Measurements from ENCODE around the gene DRC7. TPM values are rescaled to one million over a fixed set of nuclear protein-coding genes. Genes with fewer than 3 reads are reported as not detected.
A peak's percentile ranks its signal among the peaks of the same experiment; 100 is the strongest.

DRC7 gene
- total and polyA plus RNA-seq, 9 of the 15 experiments (the other 6 are each of a cell fraction or from before 2014, with no cell fraction given), result 0.04 to 0.33 (median 0.12) TPM; not detected in 3

GRCh38 chr16:57648581-57649442, 45.8 kb upstream of the DRC7 start (continued):
- TF ChIP-seq TOE1 (IDR thresholded peaks at IDR 0.05; ENCODE audit: borderline replicate concordance), result peak; percentile 54; the same call in 1 of the 2 replicates
- no peak for TF ChIP-seq TOE1 (CRISPR knock-in tag; IDR thresholded peaks at IDR 0.05; ENCODE audit: borderline replicate concordance, low read depth)
- peak; percentile 99 for TF ChIP-seq ARID2 (IDR thresholded peaks at IDR 0.05)
- TF ChIP-seq DEAF1 (CRISPR knock-in tag; IDR thresholded peaks at IDR 0.05), result peak; percentile 99
- TF ChIP-seq CTBP1 (IDR thresholded peaks at IDR 0.05; ENCODE audit: borderline replicate concordance), result peak; percentile 95
- TF ChIP-seq KLF16 (IDR thresholded peaks at IDR 0.05), result peak; percentile 88
- TF ChIP-seq CBFB (CRISPR knock-in tag; IDR thresholded peaks at IDR 0.05), result 0 out of 2 replicates have a peak, but pooled peaks have one; percentile 47
- TF ChIP-seq SRF (CRISPR knock-in tag; IDR thresholded peaks at IDR 0.05), result no peak
- no peak for TF ChIP-seq CHD1 (IDR thresholded peaks at IDR 0.05; ENCODE audit: low read length)
- no peak for TF ChIP-seq ZNF124 (CRISPR knock-in tag; IDR thresholded peaks at IDR 0.05)
- no peak for TF ChIP-seq ZNF224 (CRISPR knock-in tag; IDR thresholded peaks at IDR 0.05)
- no peak for TF ChIP-seq CEBPB (tag; IDR thresholded peaks at IDR 0.05)
- peak; percentile 82 for TF ChIP-seq TFAP4 (CRISPR knock-in tag; IDR thresholded peaks at IDR 0.05; ENCODE audit: borderline replicate concordance)
- 0 out of 2 replicates have a peak, but pooled peaks have one; percentile 16 for TF ChIP-seq MEF2A (IDR thresholded peaks at IDR 0.05; ENCODE audit: control insufficient read depth, low read depth, low read length)
- TF ChIP-seq E2F6 (IDR thresholded peaks at IDR 0.05; ENCODE audit: borderline replicate concordance in 1 of 2, extremely low read depth in 1 of 2, insufficient read depth in 1 of 2, insufficient read length in 1 of 2, low read depth in 1 of 2, low read length in 1 of 2, poor library complexity in 1 of 2, severe bottlenecking in 1 of 2), result no peak
- TF ChIP-seq NUFIP1 (IDR thresholded peaks at IDR 0.05; ENCODE audit: partially characterized antibody), result no peak
- TF ChIP-seq SMC3 (conservative IDR thresholded peaks at IDR 0.05; ENCODE audit: insufficient read depth, low read depth, low read length), result peak; percentile 100
- no peak for TF ChIP-seq ZNF398 (CRISPR knock-in tag; IDR thresholded peaks at IDR 0.05)
- no peak for TF ChIP-seq MAFK (IDR thresholded peaks at IDR 0.05; ENCODE audit: low read length)
- peak; percentile 58; the same call in 1 of the 2 replicates for TF ChIP-seq ESRRA (IDR thresholded peaks at IDR 0.05; ENCODE audit: borderline replicate concordance, low read depth)
- no peak for TF ChIP-seq TEAD2 (tag; IDR thresholded peaks at IDR 0.05)
- no peak for TF ChIP-seq THRAP3 (IDR thresholded peaks at IDR 0.05; ENCODE audit: borderline replicate concordance)
